HepG2 (cell line): ENCODE measurements around the gene DNAAF3. TPM values are rescaled to one million over a fixed set of nuclear protein-coding genes. Genes with fewer than 3 reads are reported as not detected.

ENCODE experiments used
- AGO2 ChIP-seq: fragments of 200-400 bp; formaldehyde crosslinking; optimal IDR thresholded peaks from 2 replicates; pipeline ENCODE3; 2017; ENCODE audit warnings: mild to moderate bottlenecking, low read depth, low read length, moderate library complexity
- BHLHE40 ChIP-seq: IDR thresholded peaks from 2 replicates; pipeline ENCODE4 v1.6.1; 2011; ENCODE audit warnings: low read length, improper control_type of control experiment
- CC2D1A ChIP-seq: sonication (generic); formaldehyde crosslinking; IDR thresholded peaks from 2 replicates; pipeline ENCODE4 v1.8.1; 2023; ENCODE audit warnings: mild to moderate bottlenecking, missing genetic modification reagents
- FOXJ3 ChIP-seq: sonication (generic); formaldehyde crosslinking; IDR thresholded peaks from 2 replicates; pipeline ENCODE4 v1.4.0; 2020; ENCODE audit warnings: missing genetic modification reagents, mild to moderate bottlenecking, borderline replicate concordance
- GATA4 ChIP-seq: sonication (generic); IDR thresholded peaks from 2 replicates; pipeline ENCODE4 v1.6.1; 2016; ENCODE audit warnings: antibody characterized with exemption, low read depth, borderline replicate concordance
- KDM5A ChIP-seq: fragments of 200-600 bp; sonication (generic); IDR thresholded peaks from 2 replicates; pipeline ENCODE4 v1.7.0; 2018; ENCODE audit warnings: antibody characterized with exemption, mild to moderate bottlenecking, low read length, borderline replicate concordance
- PHF20 ChIP-seq: sonication (generic); formaldehyde crosslinking; IDR thresholded peaks from 2 replicates; pipeline ENCODE4 v1.5.0; 2020; ENCODE audit warnings: mild to moderate bottlenecking, missing genetic modification reagents
- POGZ ChIP-seq: sonication (generic); formaldehyde crosslinking; IDR thresholded peaks from 2 replicates; pipeline ENCODE4 v1.4.0; 2020; ENCODE audit warnings: mild to moderate bottlenecking, missing genetic modification reagents
- RAD51 ChIP-seq: fragments of 450-650 bp; IDR thresholded peaks from 2 replicates; pipeline ENCODE4 v1.6.1; 2016; ENCODE audit warnings: borderline replicate concordance
- SATB2 ChIP-seq: sonication (generic); formaldehyde crosslinking; IDR thresholded peaks from 2 replicates; pipeline ENCODE4 v1.5.0; 2020; ENCODE audit warnings: missing genetic modification reagents
- SP5 ChIP-seq: IDR thresholded peaks from 2 replicates; pipeline ENCODE4 v1.6.1; 2016; ENCODE audit warnings: low read depth, borderline replicate concordance
- SRSF9 ChIP-seq: fragments of 200-400 bp; formaldehyde crosslinking; IDR thresholded peaks from 2 replicates; pipeline ENCODE4 v1.6.1; 2018; ENCODE audit warnings: borderline replicate concordance, mild to moderate bottlenecking, low read depth, low read length; ENCODE audit not compliant: insufficient read depth, poor library complexity, severe bottlenecking
- YEATS2 ChIP-seq: sonication (generic); formaldehyde crosslinking; IDR thresholded peaks from 2 replicates; pipeline ENCODE4 v1.4.0; 2020; ENCODE audit warnings: missing genetic modification reagents, borderline replicate concordance
- ZNF629 ChIP-seq: sonication (generic); formaldehyde crosslinking; conservative IDR thresholded peaks from 2 replicates; pipeline ENCODE4 v1.5.0; 2020; ENCODE audit warnings: missing genetic modification reagents
- ZNF724P ChIP-seq: sonication (generic); formaldehyde crosslinking; IDR thresholded peaks from 2 replicates; pipeline ENCODE4 v1.8.0; 2022; ENCODE audit warnings: missing genetic modification reagents, borderline replicate concordance
- ZNF781 ChIP-seq: sonication (generic); formaldehyde crosslinking; IDR thresholded peaks from 2 replicates; pipeline ENCODE4 v1.5.1; 2020; ENCODE audit warnings: borderline replicate concordance, mild to moderate bottlenecking, missing genetic modification reagents; ENCODE audit errors: not compliant biosample characterization
- polyA plus RNA-seq, 8 experiments: library from polyadenylated mRNA; depleted of rRNA in 3 of 8; stranded (reverse) in 7 of 8; unstranded in 1 of 8; fragments of >200 nt; fragmentation: Illumina TruSeq in 4 of 8; extraction: Trizol in 4 of 8; gene quantifications; 2 replicates each; pipeline versions ENCODE4 v1.2.1 to v1.2.3, GENCODE V29; 2011 to 2016; ENCODE audit warnings: low read depth in 4 of 8, missing spikeins in 1 of 8, mixed read lengths in 1 of 8; ENCODE audit not compliant: insufficient read depth in 1 of 8
- total RNA-seq, 5 experiments: library from RNA; depleted of rRNA; stranded (reverse); fragments of >200 nt; fragmentation: Illumina TruSeq; extraction: Trizol; gene quantifications; 2 replicates each; pipeline ENCODE4 v1.2.3, GENCODE V29; 2016; ENCODE audit warnings: low read depth in 1 of 5
- TF ChIP-seq, protein P1 (sequence below): sonication (generic); formaldehyde crosslinking; IDR thresholded peaks from 2 replicates; pipeline ENCODE4 v1.9.0; 2021; ENCODE audit warnings: missing genetic modification reagents, mild to moderate bottlenecking, borderline replicate concordance
- TF ChIP-seq, protein P2 (sequence below): sonication (generic); formaldehyde crosslinking; IDR thresholded peaks from 2 replicates; pipeline ENCODE4 v1.8.1; 2023; ENCODE audit warnings: mild to moderate bottlenecking, missing genetic modification reagents
- TF ChIP-seq, protein P3 (sequence below), 2 experiments: fragments of 450-650 bp in 1 of 2; sonication (generic) in 1 of 2; formaldehyde crosslinking; IDR thresholded peaks; 2 replicates each; pipeline versions ENCODE4 v1.5.0 to v1.8.0; 2020 to 2022; ENCODE audit warnings: mild to moderate bottlenecking in 1 of 2, missing genetic modification reagents in 1 of 2
- TF ChIP-seq, protein P4 (sequence below), 2 experiments: sonication (generic) in 1 of 2; formaldehyde crosslinking in 1 of 2; IDR thresholded peaks; 2 replicates each; pipeline versions ENCODE4 v1.5.1 to v1.6.1; 2011 to 2020; ENCODE audit warnings: borderline replicate concordance in 1 of 2, low read depth in 1 of 2, low read length in 1 of 2, mild to moderate bottlenecking in 1 of 2, missing genetic modification reagents in 1 of 2, moderate library complexity in 1 of 2
- TF ChIP-seq, protein P5 (sequence below): sonication (generic); formaldehyde crosslinking; IDR thresholded peaks from 2 replicates; pipeline ENCODE4 v1.9.0; 2021; ENCODE audit warnings: missing genetic modification reagents, mild to moderate bottlenecking, borderline replicate concordance

The DNAAF3 gene
- total and polyA plus RNA-seq, 2 of the 13 experiments (the other 11 are each of a cell fraction or from before 2014, with no cell fraction given), result 0.30 to 0.40 TPM

DNA sequence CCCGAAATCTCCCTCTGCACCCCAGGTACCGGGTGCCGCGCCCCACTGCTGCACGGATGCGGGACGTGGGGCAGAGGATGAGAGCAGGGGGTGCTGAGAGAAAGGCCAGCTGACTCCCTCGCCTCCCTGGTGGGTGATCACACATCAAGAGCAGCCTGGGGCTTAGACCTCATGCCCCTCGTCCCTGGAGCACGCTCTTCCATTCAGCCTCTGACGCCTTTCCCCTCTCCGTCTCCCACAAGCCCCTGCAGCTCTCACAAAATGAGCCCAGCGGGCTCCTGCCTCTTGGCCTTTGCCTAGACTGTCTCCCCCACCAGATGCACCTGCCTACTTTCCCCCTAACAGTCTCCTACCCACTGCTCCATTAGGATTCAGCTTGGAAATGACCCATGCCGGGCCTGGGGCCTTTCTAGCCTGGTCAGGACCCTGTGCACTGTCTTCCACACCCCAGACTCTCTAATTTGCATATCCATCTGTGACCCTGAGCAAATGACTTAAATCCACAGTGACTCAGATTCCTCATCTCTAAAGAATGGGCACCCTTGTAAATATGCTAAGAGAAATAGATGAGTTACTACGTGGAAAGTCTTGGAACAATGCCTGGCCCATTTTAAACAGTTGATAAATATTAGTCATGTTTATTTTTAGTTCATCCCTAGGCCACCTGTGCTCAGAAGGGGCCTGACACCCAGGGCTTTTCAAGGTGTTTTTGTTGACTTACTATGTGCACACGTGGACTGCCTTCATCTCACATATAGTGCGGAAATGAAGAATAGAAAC, 43.5 kb upstream of the DNAAF3 start (continued):
- TF ChIP-seq, protein P1, sequence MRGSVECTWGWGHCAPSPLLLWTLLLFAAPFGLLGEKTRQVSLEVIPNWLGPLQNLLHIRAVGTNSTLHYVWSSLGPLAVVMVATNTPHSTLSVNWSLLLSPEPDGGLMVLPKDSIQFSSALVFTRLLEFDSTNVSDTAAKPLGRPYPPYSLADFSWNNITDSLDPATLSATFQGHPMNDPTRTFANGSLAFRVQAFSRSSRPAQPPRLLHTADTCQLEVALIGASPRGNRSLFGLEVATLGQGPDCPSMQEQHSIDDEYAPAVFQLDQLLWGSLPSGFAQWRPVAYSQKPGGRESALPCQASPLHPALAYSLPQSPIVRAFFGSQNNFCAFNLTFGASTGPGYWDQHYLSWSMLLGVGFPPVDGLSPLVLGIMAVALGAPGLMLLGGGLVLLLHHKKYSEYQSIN, result no peak
- TF ChIP-seq, protein P2, sequence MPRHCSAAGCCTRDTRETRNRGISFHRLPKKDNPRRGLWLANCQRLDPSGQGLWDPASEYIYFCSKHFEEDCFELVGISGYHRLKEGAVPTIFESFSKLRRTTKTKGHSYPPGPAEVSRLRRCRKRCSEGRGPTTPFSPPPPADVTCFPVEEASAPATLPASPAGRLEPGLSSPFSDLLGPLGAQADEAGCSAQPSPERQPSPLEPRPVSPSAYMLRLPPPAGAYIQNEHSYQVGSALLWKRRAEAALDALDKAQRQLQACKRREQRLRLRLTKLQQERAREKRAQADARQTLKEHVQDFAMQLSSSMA (CRISPR knock-in tag), result peak; percentile 83; the same call in 1 of the 2 replicates
- TF ChIP-seq AGO2 (peak; percentile 35), FOXJ3 (CRISPR knock-in tag) (no peak), SP5 (CRISPR knock-in tag) (no peak), GATA4 (0 out of 2 replicates have a peak, but pooled peaks have one; percentile 24), ZNF781 (CRISPR knock-in tag) (no peak), SRSF9 (no peak), PHF20 (CRISPR knock-in tag) (no peak), POGZ (CRISPR knock-in tag) (no peak), SATB2 (no peak), RAD51 (no peak), ZNF629 (no peak), KDM5A (no peak), ZNF724P (no peak), CC2D1A (CRISPR knock-in tag) (no peak), YEATS2 (peak; percentile 35; the same call in 1 of the 2 replicates), BHLHE40 (peak; percentile 46; the same call in 1 of the 2 replicates)
- TF ChIP-seq, protein P3, sequence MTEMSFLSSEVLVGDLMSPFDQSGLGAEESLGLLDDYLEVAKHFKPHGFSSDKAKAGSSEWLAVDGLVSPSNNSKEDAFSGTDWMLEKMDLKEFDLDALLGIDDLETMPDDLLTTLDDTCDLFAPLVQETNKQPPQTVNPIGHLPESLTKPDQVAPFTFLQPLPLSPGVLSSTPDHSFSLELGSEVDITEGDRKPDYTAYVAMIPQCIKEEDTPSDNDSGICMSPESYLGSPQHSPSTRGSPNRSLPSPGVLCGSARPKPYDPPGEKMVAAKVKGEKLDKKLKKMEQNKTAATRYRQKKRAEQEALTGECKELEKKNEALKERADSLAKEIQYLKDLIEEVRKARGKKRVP (CRISPR knock-in tag; IDR thresholded peaks at IDR 0.05), result no peak
- TF ChIP-seq, protein P4, sequence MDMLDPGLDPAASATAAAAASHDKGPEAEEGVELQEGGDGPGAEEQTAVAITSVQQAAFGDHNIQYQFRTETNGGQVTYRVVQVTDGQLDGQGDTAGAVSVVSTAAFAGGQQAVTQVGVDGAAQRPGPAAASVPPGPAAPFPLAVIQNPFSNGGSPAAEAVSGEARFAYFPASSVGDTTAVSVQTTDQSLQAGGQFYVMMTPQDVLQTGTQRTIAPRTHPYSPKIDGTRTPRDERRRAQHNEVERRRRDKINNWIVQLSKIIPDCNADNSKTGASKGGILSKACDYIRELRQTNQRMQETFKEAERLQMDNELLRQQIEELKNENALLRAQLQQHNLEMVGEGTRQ (IDR thresholded peaks at IDR 0.05; ENCODE audit: low read depth, low read length), result 0 out of 2 replicates have a peak, but pooled peaks have one; percentile 8
- TF ChIP-seq, protein P4 (CRISPR knock-in tag; IDR thresholded peaks at IDR 0.05; ENCODE audit: borderline replicate concordance), result no peak
- TF ChIP-seq, protein P5, sequence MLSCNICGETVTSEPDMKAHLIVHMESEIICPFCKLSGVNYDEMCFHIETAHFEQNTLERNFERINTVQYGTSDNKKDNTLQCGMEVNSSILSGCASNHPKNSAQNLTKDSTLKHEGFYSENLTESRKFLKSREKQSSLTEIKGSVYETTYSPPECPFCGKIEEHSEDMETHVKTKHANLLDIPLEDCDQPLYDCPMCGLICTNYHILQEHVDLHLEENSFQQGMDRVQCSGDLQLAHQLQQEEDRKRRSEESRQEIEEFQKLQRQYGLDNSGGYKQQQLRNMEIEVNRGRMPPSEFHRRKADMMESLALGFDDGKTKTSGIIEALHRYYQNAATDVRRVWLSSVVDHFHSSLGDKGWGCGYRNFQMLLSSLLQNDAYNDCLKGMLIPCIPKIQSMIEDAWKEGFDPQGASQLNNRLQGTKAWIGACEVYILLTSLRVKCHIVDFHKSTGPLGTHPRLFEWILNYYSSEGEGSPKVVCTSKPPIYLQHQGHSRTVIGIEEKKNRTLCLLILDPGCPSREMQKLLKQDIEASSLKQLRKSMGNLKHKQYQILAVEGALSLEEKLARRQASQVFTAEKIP (CRISPR knock-in tag), result no peak
